ENCODE measurements around the gene ADPRS.

DNA sequence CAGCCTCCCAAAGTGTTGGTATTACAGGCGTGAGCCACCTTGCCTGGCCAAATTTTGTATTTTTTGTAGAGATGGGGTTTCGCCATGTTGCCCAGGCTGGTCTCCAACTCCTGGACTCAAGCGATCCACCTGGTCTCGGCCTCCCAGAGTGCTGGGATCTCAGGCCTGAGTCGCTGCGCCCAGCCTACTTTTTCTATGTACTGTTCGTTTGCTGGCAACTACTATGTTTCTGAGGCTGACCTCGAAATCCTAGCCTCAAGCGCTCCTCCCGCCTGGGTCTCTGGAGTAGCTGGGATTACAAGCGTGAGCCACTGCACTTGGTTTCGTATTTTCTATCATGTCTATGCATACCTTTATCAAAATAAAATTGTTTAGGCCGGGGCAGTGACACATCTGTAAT, 5.5 kb upstream of the ADPRS start:
- TF ChIP-seq CTCF (IDR thresholded peaks at IDR 0.05) (no peak), EP300 (IDR thresholded peaks at IDR 0.05) (no peak), POLR2A (IDR thresholded peaks at IDR 0.05) (no peak)
